ENCODE results near the gene FMOD.
A peak's percentile ranks its signal among the peaks of the same experiment; 100 is the strongest.

Gene FMOD

DNA sequence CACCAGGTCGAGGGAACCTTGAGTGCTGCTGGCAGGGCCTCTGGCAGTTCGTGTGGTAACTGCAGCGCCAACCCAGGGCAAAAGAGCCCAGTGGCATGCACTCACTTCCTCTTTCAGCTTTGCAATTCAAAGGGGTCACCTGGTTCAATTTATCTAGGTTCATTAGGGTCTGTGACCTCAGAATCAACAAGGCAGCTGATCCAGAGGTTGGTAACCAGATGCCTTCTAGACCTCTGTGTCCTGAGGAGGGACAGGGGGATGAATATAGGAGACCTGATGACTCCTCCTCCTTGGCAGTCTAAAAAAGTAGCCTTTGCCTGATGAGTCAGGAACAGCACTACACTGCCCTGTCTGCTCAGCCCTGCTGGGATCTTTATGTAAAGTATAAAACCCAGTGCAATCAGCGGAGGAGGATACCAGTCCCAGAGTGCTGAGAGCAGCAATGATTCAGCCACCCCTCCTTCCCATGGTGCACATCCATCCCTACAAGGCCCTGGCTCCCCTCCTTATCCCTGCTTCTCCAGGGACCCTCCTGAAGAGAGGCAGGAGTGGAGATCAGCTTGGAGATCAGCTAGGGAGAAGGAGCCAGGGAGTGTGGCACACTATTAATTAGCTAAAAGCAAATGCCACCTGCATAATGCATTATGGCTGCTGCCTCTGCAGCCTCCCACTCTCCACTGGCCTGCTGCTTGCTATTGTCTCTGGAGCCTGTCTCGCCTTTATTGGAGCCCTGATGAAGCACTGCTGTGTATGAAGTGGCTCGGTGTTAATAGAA, 11.2 kb upstream of the FMOD start:
- peak; percentile 5 for FAIRE-seq
- DNase-seq (ENCODE audit: low spot score): peak; percentile 31

DNA sequence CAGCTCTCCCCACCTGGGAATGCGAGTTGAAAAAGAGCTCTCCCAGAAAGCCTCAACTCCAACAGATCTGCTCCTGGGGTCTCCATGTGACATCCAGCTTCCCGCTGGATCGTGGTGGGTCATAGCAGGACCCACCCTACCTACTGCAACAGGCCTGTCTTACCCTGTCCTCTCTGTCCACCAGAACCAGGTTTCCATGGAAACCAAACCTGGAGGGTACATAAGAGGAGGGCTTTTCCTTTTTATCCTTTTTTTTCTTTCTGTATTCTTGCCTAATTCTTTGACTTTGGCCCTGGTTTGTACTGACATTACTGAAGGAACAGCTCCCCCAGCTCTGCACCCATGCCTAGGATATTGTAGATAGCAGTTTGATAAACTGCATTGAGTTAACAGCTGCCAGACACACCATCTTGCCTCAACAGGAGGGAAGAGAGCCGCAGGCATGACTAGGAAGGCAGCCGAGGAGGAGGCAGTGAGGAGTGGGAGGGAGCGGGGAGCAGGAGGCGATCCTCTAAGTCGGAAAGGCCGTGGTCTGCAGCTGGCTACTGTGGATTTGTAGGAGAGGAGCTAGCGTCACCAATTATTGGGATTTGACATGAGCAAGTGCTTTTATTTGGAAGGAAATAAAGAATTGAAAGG, 9.7 kb upstream of the FMOD start:
- DNase-seq (ENCODE audit: low spot score) (no peak), FAIRE-seq (no peak)

DNA sequence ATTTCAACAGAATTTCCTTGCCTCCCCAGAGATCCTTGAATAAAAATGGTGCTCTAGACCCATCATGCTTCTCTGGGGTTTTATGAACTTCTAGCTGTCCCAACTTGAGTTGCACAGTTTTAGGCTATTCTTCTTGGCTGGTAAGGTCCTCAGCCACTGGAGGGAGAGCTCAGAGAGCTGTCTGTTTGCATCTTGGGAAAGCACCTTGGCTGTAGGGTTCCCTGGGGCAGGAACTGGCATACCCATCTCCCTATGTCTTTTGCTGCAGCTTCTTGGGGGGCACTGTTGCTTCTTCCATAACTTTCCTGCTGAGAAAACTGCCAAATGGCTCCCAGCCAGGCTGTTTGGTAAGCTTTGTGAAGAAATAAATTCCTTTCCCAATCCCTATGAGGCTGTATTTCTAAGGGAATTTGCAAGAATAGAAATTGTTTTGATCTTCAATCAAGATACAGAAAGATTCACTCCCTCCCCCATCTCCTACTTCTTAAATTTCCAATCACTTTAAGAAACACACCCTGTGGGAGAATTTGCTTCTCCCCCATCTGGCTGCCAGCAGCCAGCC, 8.2 kb upstream of the FMOD start:
- DNase-seq (ENCODE audit: low spot score) (no peak), FAIRE-seq (no peak)

DNA sequence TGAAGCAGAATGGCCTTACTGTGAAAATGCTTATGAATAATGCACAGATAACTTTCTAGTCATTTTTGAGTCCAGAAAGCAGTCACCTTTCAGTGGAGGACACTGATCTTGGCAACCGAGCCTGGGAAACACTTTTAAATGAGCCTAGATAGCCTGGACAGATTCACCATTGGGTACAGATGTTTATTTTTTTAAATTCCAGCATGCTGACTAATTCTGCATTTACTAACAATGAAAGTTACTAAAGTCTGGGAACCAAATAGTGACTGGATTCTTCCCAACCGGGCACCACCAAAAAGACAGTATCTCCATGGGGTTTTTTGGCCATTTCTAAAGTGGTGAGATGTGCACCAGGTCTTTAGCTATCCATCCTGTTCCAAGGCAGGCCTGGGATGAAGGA, 3.3 kb upstream of the FMOD start:
- FAIRE-seq (no peak), DNase-seq (ENCODE audit: low spot score) (no peak)

DNA sequence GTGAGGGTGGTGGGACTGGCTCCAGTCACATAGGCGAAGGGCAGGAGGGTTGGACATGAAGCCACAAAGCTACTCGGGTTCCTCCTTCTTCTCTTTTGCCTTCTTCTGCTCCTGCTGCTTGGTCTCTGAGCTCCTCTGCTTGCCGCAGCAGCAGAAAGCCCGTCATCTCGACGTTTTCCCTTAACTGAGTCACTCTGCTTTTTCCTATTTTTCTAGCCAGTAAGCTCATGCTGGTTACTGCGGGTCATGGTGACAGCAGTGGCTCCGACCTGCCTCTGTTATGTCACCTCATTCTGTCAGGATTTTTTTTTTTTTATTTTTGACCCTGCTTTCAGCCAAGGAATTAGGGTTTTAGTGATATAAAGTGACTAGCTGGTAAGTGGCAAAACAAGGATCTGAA, 2.6 kb upstream of the FMOD start:
- no peak for FAIRE-seq

DNA sequence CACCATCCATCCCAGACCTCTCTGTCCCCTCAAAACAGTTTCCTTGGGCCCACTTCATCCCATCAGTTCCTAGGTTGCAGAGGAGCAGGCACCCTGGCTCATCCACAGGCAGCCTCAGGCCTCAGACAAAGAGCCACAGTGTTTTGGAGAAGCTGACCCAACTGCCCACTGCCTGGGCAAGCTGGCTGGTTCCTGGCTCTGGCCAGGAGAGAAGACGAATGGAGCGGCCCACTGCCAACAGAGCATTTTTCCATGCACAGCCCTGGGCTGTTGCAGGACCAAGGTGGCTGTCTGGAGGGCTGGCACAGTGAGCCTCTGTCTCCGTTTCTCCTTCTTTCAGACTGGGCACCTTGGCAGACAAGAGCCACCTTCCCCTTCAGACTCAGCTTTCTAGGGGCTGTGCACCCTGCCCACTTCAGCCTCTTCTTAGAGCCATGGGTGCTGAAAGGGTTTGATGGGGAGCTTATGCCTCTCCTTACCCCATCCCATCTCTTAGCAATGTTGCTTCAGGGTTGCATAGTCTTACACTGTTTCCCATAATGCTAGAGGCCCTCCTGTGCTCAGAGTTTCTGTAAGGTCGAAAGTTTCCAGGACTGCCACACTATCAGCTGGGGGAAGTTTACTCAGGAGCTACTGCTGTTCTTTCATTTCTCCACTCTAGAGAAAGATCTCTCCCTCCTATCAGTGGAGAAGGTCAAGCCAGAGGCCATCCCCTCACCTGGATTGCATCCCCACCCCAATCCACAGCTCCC, 973 bp downstream of the FMOD start:
- no peak for DNase-seq (ENCODE audit: low spot score)
- no peak for FAIRE-seq

More for the DNA sequence above, 2.6 kb upstream of the FMOD start:
- no peak for DNase-seq (ENCODE audit: low spot score)

DNA sequence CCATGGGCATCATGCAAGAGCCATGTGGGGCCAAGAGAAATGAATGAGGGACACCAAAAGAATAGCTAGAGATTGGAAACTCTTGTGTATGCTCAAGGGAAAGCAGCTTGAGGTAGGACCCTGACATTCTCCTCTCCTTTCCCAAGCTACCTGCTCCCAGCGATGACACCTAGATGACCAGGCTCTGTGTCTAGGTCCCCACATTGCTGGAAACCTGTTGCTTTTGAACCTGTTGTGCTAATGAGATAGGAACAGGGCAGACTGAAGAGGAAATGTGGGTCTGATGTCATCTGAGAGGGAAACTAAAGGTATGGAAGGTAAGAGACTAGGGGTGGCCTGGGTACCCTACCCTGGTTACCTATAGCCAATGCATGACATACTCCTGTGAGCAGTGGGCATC, 1.8 kb downstream of the FMOD start:
- DNase-seq (ENCODE audit: low spot score) (no peak), FAIRE-seq (no peak)

DNA sequence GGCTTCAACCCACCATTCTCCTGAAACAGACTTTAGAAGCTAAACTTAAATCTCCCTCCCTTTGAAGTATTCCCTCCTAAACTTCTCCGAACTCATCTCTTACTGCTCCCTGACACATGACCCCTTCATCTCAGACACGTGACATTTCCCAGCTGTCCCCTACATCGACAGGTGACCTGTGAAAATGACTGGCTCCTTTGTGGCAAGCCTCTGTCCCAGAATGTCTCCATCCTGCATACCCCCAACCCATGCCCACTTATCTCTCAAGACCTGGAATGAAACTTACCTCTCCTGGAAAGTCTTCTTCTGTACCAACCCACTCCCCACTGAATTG, 4.2 kb downstream of the FMOD start:
- no peak for FAIRE-seq
- DNase-seq (ENCODE audit: low spot score): no peak

DNA sequence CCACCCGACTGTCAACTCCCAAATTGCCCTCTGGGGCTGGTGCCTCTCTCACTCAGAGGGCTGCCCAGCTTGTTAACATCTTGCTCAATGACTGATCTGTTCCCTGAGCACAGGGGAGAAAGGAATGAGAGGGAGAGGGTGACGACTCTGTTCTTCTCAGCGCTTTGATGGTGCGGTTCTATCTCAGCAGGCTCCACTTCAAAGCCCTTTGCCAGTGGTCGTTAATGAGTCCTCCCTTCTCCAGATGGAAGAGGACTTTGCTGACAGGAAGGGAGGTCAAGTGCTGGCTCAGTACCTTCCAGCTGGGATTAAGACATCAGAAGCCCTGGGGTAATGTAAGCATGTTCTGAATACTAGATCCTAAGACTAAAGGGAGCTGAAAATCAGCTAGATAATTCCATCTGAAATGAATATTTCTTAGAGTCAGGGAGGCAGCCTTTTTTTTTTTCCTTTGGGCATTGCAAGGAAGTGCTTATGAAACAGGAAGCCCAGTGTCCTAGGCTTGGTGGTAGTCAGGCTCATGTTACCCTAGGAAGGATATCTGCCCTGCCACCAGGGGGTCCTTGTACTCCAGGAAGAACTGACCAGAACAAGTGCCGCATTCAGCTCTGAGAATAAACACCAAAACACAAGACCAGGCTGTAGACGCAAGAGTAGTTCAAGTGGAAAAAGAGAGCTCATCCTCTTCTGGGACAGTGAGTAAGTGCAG, 4.7 kb downstream of the FMOD start:
- FAIRE-seq: no peak
- DNase-seq (ENCODE audit: low spot score): no peak

DNA sequence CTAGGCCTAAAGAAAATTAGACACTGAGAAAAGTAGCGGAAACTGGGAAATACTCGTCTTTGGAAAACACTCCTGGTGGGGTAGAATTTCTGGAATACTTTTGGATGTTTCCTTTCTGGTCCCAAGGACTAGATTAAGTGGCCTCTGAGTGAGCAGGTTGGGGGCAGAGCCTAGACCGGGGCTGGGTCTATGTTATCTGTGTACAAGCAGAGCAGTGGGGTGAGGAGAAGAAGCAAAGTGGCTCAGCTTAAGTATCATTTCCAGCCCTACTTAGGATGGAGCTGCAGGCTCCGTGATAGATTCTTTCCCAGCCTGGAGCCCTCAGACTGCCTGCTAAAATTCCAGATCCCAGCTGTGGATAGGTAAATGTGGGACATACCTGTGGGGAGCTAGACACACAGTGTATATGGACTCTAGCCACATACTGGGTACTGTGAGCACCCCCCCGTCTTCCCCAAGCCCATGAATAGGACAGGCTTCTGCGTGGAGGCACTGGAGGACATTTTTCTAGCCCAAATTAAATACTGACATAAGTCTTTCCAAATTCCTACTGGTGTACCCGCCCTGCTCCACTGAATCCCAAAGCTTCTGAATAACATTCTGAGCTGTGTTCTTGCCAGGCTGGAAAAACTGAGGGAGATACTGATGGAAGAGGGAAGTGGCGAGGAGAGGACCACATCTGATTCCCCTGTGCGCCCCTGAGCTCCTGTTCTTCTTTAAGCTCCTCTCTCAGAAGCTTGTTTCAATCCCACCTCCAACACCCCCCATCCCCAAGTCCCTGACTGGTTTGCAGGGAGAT, 6.8 kb downstream of the FMOD start:
- DNase-seq (ENCODE audit: low spot score): no peak
- FAIRE-seq: no peak

DNA sequence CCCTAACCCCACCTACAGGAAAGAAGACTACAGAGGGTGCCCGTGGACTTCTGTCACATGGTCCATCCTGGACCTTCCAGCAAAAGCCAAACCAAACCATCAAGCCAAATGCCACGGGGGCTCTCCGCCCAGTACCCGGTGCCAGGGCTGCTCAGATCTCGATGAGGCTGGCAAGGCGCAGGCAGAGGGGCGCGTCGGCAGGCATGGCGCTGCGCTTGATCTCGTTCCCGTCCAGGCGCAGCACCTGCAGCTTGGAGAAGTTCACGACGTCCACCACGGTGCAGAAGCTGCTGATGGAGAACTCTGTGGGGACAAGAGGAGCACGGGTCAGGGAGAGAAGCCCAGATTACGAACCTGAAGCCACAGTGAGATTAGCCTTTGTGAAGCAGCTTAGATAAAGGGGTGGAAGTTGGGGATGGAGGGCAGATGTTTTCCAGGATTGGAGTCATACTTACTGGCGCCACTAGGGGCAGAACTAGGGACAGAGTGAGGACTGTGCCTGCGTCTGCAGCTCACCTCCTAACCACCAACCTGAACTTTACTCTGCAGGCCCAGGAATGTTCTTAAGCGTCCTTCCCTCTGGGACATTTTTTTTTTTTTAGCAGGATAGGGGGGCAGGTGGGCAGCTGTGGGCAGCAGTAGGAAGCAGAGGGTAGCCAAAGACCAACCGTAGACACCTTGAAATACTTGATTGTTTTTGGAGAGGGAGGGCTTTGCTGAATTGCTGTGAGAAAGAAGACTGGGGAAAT, 8.6 kb downstream of the FMOD start:
- FAIRE-seq: no peak

DNA sequence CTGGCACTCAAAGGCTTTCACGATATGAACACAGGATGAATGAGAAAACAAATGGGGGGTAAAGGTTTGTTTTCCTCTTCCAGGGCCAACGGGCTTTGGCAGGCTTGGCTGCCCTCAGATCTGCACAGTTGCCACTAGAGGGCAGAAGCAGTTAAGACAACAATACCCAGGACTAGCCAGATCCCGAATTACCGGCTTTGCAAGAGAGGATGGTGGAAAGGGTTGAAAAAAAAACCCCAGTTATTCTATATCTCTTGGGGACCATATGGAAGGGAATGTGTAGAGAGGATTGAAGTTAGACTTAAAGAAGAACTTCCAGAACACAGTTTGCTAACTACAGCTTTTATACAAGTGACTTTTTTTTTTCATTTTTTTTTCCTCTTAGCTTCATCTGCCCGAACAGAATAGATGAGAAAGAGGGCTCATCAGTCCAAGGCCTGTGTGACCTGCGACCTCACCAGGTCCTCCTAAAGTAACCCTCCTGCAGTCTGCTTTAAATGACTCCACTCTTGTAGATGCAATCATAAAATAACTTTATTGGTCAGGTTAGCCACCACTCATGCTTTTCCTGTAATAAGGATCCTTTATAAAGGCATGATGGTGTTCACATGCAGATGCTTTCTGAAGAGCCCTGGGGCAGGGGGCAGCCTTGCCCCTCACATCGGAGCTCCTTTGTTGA, 10.7 kb downstream of the FMOD start:
- FAIRE-seq: no peak
- DNase-seq (ENCODE audit: low spot score): peak; percentile 85

More for the DNA sequence above, 8.6 kb downstream of the FMOD start:
- peak; percentile 83 for DNase-seq (ENCODE audit: low spot score)

DNA sequence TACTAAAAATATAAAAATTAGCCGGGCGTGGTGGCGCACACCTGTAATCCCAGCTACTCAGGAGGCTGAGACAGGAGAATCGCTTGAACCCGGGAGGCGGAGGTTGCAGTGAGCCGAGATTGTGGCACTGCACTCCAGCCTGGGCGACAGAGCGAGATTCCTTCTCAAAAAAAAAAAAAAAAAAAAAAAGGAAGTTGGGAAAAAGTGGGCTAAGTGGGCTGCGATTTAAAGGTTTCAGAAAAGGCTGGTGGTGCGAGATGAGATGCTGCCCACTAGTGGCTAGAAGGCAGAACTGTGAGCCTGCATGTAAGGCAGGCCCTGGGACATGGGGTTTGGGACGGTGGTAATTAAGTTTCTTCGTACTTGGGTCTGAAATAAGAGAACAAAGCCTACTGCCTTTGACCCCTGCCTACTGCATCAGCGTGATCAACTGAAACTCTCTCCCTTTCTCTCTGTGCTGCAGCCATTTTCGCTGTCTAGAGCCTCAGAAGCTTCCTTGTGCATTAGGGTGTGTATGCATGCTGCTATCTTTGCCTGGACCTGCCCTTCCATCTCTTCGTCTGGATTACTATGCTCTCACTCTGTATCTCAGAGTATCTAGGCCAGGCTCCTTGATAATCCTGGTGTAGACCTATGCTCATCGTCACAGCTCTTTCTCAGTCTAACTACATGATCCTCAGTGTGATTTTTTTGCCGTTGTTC, 12.4 kb downstream of the FMOD start:
- no peak for FAIRE-seq

DNA sequence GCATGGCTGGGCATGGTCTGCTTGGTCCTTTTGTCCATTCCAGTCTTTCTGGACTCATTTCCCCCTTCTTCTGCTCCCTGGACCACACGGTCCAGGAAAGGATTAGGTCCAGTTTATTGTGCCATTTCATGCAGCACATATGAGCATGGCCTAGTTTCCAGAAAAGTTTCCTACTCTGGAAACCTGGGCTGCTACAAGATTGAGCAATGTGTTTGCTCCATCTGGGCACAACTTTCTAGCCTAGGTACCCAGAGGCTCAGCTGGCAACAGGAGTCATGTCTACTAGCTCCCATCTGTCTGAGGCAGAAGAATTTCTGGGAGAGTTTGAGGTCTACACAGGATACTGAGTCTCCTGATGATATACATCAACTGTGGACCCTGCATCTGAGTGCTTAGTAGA, 14.8 kb downstream of the FMOD start:
- no peak for DNase-seq (ENCODE audit: low spot score)
- no peak for FAIRE-seq

More for the DNA sequence above, 12.4 kb downstream of the FMOD start:
- DNase-seq (ENCODE audit: low spot score): peak; percentile 62

DNA sequence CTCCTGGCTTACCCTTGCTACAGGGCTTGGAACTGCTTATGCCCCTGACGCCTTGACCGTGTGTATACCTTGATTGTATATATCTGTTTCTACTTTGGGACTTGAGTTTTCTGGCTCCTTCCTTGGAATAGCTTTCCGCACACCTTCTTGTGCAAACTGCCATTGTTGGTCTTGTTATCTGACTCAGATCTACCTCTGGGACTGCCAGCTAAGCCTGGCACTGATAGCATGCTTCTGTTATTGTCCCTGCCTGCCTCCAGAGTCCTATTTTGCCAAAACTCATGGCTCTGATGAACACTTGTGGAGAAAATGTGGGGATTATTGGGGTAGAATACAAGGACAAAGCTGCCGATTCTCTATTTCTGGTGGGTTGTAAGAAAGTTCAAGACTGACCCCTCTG, 15.4 kb downstream of the FMOD start:
- FAIRE-seq (no peak), DNase-seq (ENCODE audit: low spot score) (no peak)

DNA sequence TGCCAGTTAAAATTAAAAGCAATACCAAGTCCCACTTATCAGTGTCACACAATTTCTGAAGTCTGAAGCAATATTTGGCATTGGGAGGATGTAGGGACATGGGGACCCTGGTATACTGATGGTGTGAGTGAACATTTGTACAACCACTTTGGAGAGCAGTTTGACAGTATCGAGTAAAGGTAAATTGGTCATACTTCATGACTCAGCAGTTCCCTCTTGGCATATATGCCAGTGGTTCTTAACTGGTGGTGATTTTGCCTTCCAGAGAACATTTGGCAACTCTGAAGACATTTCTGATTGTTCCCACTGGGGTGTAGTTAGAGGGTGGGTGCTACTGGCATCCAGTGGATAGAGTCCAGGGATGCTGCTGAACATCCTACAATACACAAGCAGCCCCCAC, 19.7 kb downstream of the FMOD start:
- FAIRE-seq (no peak), DNase-seq (ENCODE audit: low spot score) (no peak)

DNA sequence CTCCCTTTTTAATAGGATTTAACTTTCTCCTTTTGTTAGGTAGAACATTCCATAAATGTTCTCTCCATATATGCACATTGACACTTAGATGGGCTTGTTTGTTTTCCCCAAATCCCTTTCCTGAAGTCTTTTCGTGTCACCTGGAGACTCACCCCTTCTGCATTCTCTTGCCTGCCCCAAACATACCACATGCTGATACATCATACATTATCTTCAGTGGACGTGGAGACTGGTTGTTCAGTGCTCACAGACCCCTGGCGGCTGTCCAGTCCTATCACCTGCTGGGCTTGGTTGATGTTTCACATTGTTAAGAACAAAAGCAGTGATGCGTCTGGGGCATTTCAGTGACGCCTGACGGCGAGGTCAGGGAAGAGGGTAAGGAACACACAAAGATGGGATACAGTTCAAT, 22.2 kb downstream of the FMOD start:
- DNase-seq (ENCODE audit: low spot score) (peak; percentile 24), FAIRE-seq (no peak)

DNA sequence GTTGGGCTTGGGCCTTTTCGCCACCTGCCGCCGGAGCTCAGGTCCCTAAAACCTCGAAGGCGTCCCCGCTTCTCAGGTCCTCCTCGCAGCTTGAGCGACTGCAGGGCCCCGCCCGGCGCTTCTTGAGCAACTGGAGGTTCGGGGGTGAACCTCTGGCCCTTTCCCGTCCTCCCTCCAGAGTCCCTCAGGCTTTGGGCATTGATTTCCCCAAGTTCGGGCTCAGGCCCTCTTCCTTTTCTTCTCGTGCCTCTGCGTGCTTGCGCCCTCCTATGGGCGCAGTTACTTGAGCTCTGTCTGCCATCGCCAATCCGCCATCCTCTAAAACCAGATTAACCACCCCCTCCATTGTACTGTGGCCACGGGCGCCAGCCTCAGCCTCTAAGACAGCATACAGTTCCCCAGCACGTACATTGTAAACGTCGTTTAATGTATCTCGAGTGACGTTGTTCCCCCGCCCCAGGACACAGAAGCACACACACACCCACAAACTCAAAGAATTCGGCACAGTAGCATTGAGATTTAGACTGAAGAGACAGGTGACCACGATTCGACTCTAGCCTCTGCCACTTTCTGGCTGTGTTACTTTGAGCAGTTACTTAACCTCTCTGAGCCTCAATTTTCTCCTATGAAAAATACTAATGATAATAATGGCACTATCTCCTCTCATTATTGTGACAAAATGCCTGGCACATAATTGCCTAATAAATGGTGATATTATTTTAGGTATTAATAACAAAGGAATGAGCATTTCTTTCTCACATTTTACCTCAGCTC, 23.1 kb downstream of the FMOD start:
- DNase-seq (ENCODE audit: low spot score) (peak; percentile 62), FAIRE-seq (no peak)

Data from urothelium cell line (cell line).